Kidney capillary endothelial cell (primary cell): ENCODE results near the gene SAPCD1.
A peak's percentile ranks its signal among the peaks of the same experiment; 100 is the strongest.

Experiments used
- DNase-seq: peaks from one replicate; pipeline ENCODE4 v3.0.0-alpha.2; 2018; ENCODE audit warnings: low spot score

The SAPCD1 gene

DNA sequence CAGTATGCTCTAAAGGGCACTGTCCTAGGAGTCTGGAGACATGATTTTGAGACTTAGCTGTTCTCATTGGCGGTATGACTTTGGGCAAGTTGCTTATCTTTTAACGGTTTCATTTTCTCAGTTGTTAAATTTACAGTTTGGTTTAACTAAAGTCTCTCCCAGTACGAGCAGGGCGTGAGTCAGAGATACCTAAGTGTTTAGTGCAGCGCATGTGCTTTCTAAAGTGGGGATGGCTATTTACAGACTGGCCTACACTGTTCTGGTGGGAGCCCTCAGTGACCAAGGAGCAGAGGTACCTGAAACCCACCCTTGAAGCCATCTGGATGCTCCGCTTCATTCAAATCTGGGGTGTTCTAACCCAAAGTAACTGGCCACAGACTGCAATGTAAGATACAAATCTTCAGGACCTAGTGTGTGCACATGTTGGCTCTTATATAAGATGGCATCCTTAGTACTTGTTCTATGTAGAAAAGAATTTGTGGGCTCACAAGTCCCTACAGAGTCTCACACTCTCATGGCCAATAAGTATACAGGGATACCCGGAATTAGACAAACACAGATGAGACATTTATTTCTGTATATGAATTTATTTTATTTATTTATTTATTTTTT lies 11.9 kb upstream of the SAPCD1 start:
- no peak for DNase-seq

DNA sequence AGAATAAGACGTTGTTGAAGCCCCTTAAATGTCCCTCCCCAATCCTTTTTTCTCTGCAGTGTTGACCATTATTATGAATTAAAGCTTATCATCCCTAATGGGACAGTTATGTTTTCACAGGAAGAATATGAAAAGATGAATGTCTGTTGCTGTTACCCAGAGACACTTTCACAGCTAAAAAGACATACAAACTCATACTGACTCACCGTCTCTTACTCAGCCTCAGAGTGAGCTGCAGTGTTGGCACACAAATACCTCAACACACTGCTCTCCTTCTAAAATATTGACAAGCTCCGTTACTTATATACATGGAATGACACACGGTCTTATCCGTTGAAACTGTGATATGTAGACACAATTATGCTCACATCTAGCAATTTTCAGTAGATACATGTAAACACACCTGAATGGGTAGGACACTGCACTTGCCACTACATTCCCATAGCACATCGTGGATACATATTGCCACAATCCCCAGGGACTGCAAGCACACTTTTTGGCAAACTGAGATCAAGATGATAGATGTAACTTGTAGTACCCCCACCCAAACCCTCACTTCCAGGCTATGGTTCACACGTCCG lies 9.6 kb upstream of the SAPCD1 start:
- peak; percentile 49 for DNase-seq

DNA sequence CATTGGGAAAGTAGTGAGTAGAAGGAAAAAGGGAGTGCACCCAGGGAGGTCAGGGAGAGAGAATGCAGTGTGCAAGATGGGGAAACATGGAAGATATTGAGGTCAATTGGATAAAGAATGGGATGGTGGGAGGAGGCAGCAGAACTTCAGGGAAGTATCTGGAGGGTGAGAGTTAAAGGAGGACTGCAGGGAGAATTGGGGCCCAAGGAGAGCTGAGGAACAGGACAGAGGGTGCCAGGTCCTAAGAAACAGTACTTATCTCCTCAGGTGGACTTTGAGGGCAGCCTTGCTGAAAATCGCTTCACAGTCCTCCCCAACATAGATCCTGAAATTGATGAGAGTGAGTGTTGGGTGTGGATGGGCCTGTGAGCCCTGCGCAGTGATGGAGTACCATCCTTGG lies 4.2 kb upstream of the SAPCD1 start:
- DNase-seq: no peak

DNA sequence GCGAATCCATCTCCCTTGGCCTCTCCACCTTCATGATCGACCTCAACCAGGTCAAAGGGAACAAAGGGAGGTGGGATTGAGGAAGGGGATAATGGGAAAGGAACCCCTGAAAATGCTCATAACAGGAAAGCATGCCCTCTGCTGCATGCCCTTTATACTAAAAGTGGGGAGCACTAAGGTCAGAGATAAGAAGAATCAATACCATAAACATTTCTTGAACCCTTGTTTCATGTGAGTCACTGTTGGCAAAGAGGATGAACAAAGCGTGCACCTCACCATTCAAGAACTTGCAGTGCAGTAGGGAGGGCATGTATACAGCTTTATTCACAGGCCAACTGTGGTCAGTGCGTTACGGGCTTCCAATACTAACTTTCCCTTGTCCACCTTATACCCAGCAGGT lies 1.7 kb upstream of the SAPCD1 start:
- DNase-seq: no peak

DNA sequence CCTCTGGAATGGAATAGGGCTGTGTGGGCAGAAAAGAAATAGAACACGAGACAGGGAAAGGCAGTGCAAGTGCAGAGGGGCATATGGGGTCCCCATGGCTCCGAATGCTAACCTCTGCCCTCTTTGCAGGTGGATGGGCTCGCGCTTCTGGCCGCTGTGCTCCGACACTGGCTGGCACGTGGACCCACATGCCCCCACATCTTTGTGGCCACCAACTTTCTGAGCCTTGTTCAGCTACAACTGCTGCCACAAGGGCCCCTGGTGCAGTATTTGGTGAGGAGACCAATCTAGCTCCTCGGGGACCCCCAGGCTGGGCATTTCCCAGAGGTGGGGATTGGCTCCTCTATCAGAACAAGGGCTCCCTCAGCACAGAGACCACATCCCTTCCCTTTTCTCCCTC lies 1.1 kb upstream of the SAPCD1 start:
- DNase-seq: no peak

DNA sequence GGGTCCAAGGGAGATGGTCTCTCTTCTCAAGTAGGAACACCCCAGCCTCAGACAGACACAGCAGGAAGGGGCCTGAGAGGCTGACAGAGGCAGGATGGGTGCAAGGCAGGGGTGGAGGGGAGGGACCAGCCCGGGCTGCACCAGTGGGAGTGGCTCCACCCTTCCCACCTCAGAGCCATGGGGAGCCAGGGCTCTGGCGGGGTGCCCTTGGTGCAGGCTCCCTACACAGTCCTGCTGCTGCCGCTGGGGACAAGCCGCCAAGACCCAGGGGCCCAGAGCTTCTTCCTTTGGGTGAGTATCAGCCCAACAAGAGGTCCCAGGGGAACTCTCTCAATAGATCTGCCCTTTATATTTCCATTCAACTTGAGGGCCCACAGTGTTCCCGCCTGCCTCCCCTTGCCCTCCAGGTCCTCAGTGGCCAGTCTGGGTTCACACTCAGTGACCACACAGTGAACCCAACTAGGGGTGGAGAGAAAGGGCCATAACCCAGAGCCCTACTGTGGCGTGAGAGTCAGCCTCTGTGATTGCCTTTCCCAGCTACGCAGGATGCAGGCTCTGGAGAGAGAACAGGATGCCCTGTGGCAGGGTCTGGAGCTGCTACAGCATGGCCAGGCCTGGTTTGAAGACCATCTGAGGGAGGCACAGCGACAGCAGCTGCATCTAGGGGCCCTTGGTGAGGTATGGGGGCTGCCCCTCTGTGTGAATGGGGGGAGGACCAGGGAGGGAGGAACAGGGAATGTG lies 592 bp downstream of the SAPCD1 start:
- no peak for DNase-seq

DNA sequence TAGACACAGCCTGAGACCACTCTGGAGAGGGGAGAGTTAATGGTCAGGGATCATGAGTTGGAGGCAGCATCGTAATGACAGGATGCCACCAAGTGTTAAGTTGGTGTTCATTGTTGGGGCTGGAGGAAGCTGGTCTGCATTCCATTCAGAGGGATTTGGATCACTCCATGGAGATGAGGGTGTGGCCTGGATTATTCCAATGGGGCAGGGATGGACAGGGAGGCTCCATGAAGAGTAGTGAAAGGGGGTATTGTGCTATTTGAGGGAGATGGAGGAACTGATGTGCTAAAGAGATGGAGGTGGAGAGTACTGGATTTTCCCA lies 1.1 kb downstream of the SAPCD1 start:
- peak; percentile 83 for DNase-seq

DNA sequence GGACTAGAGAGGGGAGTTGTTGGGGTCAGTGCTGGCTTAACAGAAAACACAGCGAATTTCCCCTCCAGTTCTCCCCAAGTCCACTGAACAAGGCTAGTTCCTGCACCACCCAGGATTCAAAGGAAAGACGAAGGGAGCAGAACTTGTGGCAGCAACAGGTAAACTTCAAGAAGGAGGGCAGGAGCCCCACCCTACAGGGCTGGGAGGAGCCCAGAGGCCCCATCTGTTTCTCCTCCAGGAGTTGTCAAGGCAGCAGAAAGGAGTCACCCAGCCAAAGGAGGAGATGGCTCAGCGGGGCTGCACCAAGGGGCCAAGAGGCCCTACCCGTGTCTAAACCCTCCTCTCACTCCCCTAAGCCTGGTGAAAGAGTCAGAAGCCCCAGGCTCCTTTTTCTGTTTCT lies 1.7 kb downstream of the SAPCD1 start:
- no peak for DNase-seq

DNA sequence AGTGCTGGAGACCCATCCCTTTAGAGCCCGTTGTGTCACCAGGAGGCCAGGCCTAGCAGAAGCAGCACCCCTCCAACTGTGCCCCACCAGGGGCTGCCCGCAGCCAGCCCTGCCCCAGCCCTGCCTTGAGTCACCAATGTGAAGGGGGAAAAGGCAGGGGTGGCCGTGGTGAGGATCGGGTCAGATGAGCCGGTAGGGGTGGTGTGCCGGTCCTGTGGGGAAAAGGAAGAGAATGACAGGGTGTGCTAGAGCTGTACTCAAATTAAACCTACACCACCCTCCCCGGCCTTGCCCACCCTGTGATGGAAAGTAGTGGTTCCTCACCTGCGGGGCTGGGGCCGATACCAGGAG lies 3.1 kb downstream of the SAPCD1 start:
- no peak for DNase-seq

DNA sequence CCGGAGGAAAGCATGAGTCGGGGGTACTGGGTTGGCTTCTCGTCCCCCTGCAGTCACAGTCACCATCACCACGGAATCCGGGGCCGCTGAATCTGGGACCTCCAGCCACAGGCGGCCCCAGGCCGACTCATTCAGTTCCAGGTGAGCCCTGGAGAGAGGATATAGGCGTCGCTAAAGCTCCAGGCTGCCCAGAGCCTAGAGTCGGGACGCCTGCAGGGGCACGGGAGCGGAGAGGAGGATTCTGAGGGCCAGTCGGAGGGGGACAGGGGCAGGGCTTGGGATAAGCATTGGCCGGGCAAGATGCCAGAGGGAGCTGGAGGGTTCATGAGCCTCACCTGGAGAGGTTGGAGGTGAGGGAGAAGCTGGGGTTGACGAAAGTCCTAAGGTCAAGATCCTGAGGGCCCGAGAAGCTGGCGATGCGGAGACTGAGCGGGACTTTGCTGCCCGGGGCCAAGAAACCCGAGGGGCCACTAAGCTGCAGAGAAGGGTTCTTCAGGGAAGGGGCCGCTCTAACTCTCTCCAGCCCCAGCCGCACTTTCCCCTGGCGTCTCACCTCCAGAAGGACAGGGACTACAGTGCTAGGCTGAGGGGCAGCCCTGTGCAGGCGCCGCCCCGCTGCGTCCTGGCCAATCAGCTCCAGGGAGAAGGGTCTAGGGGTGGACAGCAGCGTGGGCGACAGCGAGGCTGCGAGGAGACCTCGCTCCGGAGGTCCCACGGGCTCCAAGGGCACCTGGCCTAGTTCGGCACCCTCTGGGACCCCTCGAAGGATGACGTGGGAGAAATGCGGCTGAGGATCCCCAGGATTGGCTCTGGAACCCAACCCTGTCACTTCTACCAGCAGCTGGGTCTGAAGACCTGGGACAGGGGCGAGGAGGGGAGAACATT lies 3.7 kb downstream of the SAPCD1 start:
- DNase-seq: no peak

DNA sequence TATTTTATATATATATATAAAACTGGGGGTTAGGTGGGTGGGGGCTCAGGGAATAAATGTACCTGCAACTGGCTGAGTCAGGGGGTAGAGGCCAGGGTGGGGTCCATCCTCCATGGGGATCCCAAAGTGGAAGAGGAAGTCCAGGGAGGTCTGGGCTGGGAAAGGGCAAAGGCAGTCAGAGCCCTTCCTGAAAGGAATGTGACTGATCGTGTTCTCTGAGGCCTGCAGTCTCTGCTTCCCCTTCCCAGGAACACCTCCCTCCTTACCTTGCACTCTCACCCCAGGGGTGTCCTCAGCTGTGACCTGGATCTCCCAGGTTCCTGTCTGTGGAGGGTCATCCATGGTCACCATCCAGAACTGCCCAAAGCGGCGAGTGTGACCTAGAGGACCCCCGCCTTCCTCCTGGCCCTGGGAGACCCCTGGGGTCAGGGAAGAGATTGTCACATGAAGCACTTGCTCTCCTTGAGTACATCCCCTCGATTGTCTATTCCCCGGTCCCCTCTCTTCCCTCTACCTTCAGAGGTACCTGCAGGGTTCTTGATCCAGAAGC lies 4.7 kb downstream of the SAPCD1 start:
- DNase-seq: no peak

DNA sequence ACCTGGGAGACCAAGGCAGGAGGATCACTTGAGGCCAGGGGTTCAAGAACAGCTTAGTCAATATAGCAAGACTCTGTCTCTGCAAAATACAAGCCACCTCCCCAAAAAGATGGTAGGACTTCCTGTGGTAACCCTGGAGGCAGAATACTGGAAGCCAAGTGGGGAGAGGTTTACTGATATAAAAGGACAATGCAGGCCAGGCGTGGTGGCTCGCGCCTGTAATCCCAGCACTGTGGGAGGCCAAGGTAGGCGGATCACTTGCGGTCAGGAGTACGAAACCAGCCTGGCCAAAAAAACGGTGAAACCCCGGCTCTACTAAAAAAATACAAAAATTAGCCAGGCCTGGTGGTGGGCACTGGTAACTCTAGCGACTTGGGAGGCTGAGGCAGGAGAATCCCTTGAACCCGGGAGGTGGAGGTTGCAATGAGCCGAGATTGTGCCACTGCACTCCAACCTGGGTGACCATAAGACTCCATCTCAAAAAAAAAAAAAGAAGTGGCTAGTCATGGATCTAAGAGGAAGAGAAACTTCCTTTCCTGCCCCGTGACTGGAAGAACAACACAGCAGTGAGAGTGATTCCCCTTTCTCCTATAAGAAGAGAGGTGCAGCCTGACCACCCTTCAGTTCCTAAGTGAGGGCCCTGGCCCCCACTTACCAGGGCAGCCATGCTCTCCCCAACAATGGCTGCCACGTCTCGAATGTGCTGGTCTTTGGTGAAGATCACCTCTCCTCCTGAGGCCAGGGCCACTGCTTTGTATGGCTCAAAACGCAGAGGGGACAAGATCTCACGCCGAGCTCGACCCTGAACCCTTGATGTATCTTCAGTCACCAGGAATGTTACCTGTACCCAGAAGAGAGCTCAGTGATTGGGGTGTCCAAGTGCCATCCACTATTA lies 6.2 kb downstream of the SAPCD1 start:
- no peak for DNase-seq

DNA sequence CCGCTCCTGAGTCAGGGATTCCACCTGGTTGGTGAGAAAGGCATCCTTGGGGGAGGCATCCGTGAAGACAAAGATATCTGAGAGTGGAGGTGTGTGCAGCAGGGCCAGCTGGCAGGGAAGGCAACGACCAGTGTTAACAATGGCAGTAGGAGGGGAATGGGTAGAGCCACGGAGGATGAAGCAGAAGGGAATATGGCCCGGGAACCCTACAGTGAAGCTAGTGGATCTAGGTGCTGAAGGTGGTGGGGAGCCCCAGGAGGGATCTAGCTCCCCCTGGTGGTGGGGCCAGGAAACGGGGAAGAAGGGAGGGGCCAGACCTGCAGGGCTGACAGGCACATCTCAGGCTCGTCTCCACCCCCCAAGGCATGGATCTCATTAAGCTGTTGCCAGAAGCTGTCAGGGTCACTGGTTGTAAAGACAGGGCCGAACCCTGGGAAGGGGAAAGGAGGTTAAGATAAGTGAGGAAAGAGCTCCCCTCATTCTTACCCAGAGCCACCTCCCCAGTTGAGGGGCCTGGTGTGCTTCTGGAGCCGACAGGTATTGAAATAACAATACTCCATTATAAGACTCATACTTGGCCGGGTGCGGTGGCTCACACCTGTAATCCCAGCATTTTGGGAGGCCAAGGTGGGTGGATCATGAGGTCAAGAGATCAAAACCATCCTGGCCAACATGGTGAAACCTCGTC lies 7.4 kb downstream of the SAPCD1 start:
- no peak for DNase-seq

DNA sequence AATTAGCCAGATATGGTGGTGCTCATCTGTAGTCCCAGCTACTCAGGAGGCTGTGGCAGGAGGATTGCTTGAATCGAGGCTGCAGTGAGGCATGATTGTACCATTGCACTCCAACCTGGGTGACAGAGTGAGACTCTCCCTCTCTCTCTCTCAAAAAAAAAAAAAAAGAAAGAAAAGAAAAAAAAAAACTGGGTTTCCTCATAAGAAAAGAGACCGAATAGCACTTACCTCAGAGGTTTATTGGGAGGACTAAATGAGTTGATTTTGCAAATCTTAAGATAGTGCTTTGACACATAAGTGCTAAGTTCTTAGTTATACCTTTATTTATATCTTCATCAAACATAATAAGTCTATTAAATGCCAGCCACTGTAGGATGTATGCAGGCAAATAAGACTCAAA lies 8.4 kb downstream of the SAPCD1 start:
- no peak for DNase-seq

DNA sequence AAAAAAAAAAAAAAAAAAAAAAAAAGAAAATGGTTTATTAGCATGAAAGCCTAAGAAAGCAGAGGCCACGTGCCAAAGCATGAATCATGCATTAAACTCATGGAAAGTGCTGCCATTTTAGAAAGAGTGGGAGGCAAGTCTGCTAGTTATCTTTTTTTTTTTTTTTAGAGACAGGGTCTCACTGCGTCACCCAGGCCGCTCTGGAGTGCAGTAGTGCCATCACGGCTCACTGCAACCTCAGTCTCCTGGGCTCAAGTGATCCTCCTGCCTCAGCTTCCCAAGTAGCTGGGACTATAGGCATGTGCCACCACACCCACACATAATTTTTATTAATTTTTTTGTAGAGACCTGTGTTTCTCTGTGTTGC lies 9.5 kb downstream of the SAPCD1 start:
- DNase-seq: no peak

DNA sequence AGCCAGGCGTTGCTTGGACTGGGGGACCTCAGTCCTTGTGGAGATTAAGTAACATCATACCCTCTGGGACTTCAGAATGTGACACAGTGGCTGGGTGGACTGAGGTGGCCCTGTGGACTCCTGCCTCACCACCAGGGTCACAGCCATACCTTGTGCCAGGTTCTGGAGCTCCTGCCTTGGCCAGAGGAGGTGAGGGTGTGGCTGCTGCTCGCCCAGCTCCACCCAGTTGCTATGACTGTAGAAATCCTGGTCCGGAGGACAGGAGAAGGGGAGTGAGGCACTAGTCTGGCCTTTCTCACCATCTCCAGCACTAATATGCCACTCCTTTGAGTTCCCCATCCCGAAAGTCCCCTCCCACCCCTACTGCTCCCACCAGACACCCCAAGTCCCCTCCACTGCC lies 12.7 kb downstream of the SAPCD1 start:
- DNase-seq: no peak

DNA sequence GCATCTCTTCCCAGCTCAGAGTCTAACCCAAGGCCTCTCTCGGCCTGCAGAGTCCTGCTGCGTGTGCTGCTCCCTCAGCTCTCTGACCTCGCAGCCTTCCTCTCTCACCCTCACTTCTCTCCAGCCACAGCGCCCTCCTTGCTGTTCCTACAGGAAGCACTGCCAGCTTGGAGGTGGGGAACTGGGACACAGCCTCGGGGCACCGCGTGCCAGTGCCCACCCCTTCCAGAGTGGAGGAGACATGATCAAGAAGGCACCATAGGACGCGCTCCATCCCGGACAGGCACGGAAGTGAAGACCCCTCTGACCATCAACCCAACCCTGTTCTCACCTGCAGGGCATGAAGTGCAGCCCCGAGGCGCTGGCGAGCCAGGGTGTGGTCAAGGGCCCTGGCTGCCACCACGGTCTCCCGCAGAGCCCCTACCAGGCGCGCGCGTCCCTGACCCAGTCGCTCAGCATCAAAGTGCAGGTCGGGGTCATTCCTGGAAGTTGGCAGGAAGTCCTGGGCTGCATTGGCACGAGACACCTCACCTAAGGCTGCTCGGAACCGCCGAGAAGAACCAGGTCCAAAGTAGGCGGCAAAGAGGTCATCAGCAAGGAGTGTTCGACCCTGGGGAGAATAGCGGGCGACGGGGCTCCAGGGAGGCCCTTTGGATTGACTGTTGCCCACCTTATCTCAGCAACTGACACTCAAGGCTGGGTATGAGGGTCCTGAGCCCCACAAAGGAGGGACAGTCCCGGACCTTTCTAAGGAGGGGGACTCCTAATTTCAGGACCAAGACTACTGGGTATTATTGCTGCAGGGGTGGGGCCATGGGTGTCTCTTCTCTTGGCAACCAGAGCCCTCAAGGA lies 13.4 kb downstream of the SAPCD1 start:
- no peak for DNase-seq

DNA sequence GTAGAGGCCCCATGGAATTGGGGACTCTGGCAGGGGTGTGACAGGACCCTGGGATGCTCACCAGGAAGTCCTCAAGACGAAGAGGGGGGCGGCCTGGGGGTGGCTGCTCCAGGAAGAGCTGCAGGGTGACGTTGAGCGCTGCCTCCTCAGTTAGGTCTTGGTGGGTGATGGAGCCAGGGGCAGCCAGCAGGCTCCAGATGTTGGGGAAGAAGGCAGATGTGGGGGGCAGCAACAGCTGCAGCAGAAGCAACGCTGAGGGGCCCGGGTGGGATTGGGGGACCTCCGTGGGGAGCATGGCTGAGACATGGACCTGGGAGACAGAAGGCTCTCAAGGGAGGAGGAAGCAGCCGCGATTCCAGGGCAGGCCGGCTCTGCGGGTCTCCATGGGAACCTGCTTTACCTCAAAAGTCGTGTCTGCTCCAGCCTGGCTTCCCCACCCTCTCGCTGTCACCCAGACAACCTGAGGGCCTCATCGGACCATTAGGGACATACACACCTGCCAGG lies 14.1 kb downstream of the SAPCD1 start:
- no peak for DNase-seq

DNA sequence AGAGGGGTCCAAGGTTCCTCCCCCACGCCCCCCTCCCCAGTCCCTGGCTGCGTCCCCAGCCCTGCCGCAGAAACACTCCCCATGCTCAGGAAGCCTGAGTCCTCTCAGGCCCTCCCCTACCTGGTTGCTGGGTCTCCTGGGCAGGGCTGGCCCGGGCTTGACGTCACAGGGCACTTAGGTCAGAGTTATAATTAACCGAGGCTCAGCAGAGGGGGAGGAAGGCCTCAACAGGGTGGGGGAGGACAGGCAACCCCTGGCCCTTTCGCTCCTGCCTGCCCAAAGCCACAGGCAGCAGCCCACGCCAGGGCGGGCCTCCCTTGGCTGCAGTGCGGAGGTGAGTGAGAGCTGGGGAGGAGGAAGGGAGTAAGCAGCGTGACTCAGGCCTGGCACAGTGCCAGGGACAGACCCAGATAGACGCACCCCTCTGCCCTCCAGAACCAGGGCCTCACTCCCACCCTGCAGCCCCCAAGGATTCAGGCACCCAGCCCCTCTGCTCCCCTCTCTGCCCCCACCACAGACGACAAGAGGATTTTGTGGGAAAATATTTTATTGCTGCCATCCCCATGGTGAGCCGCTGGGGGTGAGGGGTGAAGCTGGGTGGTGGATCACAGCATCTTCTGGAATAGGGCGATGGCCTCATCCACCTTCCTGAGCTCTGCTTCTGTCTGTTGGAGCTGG lies 14.7 kb downstream of the SAPCD1 start, which contains the start of gene VWA7:
Gene VWA7, minus strand, starts transcription at position 340 of the 678 bp plus-strand sequence. CDS start 549 bp downstream, outside the sequence.
- DNase-seq: no peak
